Urinary bladder (tissue), 4 donors: ENCODE results near the gene MRPL28. TPM values are rescaled to one million over a fixed set of nuclear protein-coding genes. Genes with fewer than 3 reads are reported as not detected.
A peak's percentile ranks its signal among the peaks of the same experiment; 100 is the strongest.
"Not testable (repeated sequence)": the region's sequence is repeated elsewhere in the genome, so short reads cannot be mapped to it uniquely, and the experiment has no call there.

Experiments used
- DNase-seq: peaks from one replicate; pipeline ENCODE4 v3.0.0-alpha.2; 2015; ENCODE audit errors: extremely low spot score
- H3K27ac ChIP-seq: one replicate; pipeline ENCODE4 v1.5.1; 2013; ENCODE audit warnings: low read depth, mild to moderate bottlenecking, moderate library complexity
- H3K36me3 ChIP-seq: one replicate; pipeline ENCODE4 v1.6.1; 2013; ENCODE audit warnings: mild to moderate bottlenecking, moderate library complexity; ENCODE audit not compliant: insufficient read depth
- H3K4me1 ChIP-seq: one replicate; pipeline ENCODE4 v1.6.1; 2013; ENCODE audit warnings: mild to moderate bottlenecking, moderate library complexity; ENCODE audit not compliant: insufficient read depth
- H3K4me3 ChIP-seq: one replicate; pipeline ENCODE4 v1.5.1; 2013; ENCODE audit warnings: low read depth, low read length
- WGBS: extraction: QIAGEN DNeasy Blood & Tissue Kit; methylation state at CpG from one replicate; pipeline ENCODE4 v1.1.7; 2013; 5-methylcytosine and 5-hydroxymethylcytosine counted together
- polyA plus RNA-seq: library from polyadenylated mRNA; stranded (reverse); fragments of 200-250 nt; gene quantifications from one replicate; pipeline ENCODE4 v1.2.3, GENCODE V29; 2013
- total RNA-seq: library from RNA; depleted of rRNA; stranded (reverse); fragments of >200 nt; gene quantifications from one replicate; pipeline ENCODE4 v1.2.3, GENCODE V29; 2014
- donor health status: healthy with polysubstance abuse.
- donor health status: healthy.

The MRPL28 gene
- total and polyA plus RNA-seq, 2 donors, result 20.3 to 81.1 TPM

GRCh38 chr16:398561-399339 lies 28.4 kb upstream of the MRPL28 start:
- no peak overlapping the region for H3K27ac ChIP-seq
- no peak overlapping the region for H3K4me3 ChIP-seq
- H3K36me3 ChIP-seq, result no peaks in the 10 kb centered on the region
- no peak for DNase-seq
- H3K4me1 ChIP-seq, result no peaks in the 10 kb centered on the region
- WGBS, result 80% methylated on average over 24 of the region's 24 CpGs

GRCh38 chr16:397736-398332 lies 27.5 kb upstream of the MRPL28 start:
- Histone ChIP-seq H3K4me1 (no peaks in the 10 kb centered on the region), H3K27ac (peak overlapping the region; percentile 53), H3K4me3 (no peak overlapping the region), H3K36me3 (no peaks in the 10 kb centered on the region)
- DNase-seq, result no peak
- WGBS, result 18% methylated on average over 29 of the region's 29 CpGs

- Histone ChIP-seq H3K36me3 (no peaks in the 10 kb centered on the region), H3K4me3 (peak within 1 kb of the TSS; percentile 81), H3K27ac (peak within 1 kb of the TSS; percentile 53), H3K4me1 (no peaks in the 10 kb centered on the region)
- under 1% methylated on average over 75 of the region's 75 CpGs for WGBS
- no peak for DNase-seq
These were observed 26.9 kb upstream of the MRPL28 start, which contains the start of gene NME4 for GRCh38 chr16:397135-397661. Gene NME4 (plus strand): TSS chr16:397199. CDS start chr16:397223, 24 bp downstream.

GRCh38 chr16:396605-397004 lies 26.3 kb upstream of the MRPL28 start:
- 2% methylated on average over 22 of the region's 22 CpGs for WGBS
- no peaks in the 10 kb centered on the region for H3K36me3 ChIP-seq
- DNase-seq, result no peak
- no peak overlapping the region for H3K27ac ChIP-seq
- peak overlapping the region; percentile 81 for H3K4me3 ChIP-seq
- no peaks in the 10 kb centered on the region for H3K4me1 ChIP-seq

GRCh38 chr16:396199-396598 lies 25.9 kb upstream of the MRPL28 start:
- H3K4me3 ChIP-seq, result no peak overlapping the region
- 28% methylated on average over 3 of the region's 3 CpGs for WGBS
- no peak overlapping the region for H3K27ac ChIP-seq

GRCh38 chr16:392450-393030 lies 22.2 kb upstream of the MRPL28 start:
- no peaks in the 10 kb centered on the region for H3K36me3 ChIP-seq
- no peak for DNase-seq
- no peaks in the 10 kb centered on the region for H3K4me1 ChIP-seq
- no peak overlapping the region for H3K4me3 ChIP-seq
- WGBS, result 87% methylated on average over 7 of the region's 7 CpGs
- H3K27ac ChIP-seq, result no peak overlapping the region

More at GRCh38 chr16:396199-396598, 25.9 kb upstream of the MRPL28 start:
- DNase-seq, result no peak
- H3K36me3 ChIP-seq, result no peaks in the 10 kb centered on the region
- H3K4me1 ChIP-seq, result no peaks in the 10 kb centered on the region

GRCh38 chr16:391885-392335 lies 21.6 kb upstream of the MRPL28 start:
- WGBS, result 67% methylated on average over 7 of the region's 7 CpGs
- DNase-seq, result no peak

GRCh38 chr16:389352-389751 lies 19.0 kb upstream of the MRPL28 start:
- Histone ChIP-seq H3K4me3 (no peak overlapping the region), H3K4me1 (no peaks in the 10 kb centered on the region), H3K36me3 (no peaks in the 10 kb centered on the region), H3K27ac (no peak overlapping the region)
- no peak for DNase-seq
- 79% methylated on average over 10 of the region's 10 CpGs for WGBS

More at GRCh38 chr16:391885-392335, 21.6 kb upstream of the MRPL28 start:
- Histone ChIP-seq H3K4me3 (no peak overlapping the region), H3K36me3 (no peaks in the 10 kb centered on the region), H3K4me1 (no peaks in the 10 kb centered on the region), H3K27ac (no peak overlapping the region)

- not testable (repeated sequence) for DNase-seq, H3K4me1 ChIP-seq, H3K27ac ChIP-seq, H3K36me3 ChIP-seq, H3K4me3 ChIP-seq
- 26% methylated on average over 20 of the region's 20 CpGs for WGBS
These were observed 17.7 kb upstream of the MRPL28 start for GRCh38 chr16:387761-388666.

GRCh38 chr16:386641-387156 lies 16.4 kb upstream of the MRPL28 start:
- Histone ChIP-seq H3K4me1 (no peaks in the 10 kb centered on the region), H3K27ac (no peak overlapping the region), H3K36me3 (no peaks in the 10 kb centered on the region), H3K4me3 (no peak overlapping the region)
- WGBS, result 58% methylated on average over 19 of the region's 19 CpGs
- DNase-seq, result no peak

GRCh38 chr16:383326-384051 lies 13.2 kb upstream of the MRPL28 start:
- peak; percentile 43 for DNase-seq
- no peaks in the 10 kb centered on the region for H3K36me3 ChIP-seq
- no peak overlapping the region for H3K4me3 ChIP-seq
- peak overlapping the region; percentile 18 for H3K27ac ChIP-seq
- WGBS, result 57% methylated on average over 33 of the region's 33 CpGs
- no peaks in the 10 kb centered on the region for H3K4me1 ChIP-seq
